Subcutaneous adipose tissue (tissue), 4 donors: ENCODE measurements around the gene GNAT2. TPM values are rescaled to one million over a fixed set of nuclear protein-coding genes. Genes with fewer than 3 reads are reported as not detected.

Experiments
- CTCF ChIP-seq: fragments of 450-650 bp; IDR thresholded peaks from one replicate; pipeline ENCODE4 v1.5.1; 2016; ENCODE audit warnings: low read depth, mild to moderate bottlenecking, control low read depth, antibody characterized with exemption, moderate library complexity
- total RNA-seq, 4 donors: library from RNA; depleted of rRNA; stranded (reverse); fragments of >200 nt; gene quantifications; one replicate each; pipeline ENCODE4 v1.1.0, GENCODE V29; 2016

The GNAT2 gene
- total RNA-seq, 4 donors from 2014 or later = not detected

- no peak for TF ChIP-seq CTCF
These were observed 5.0 kb upstream of the GNAT2 start for GRCh38 chr1:109624201-109625010.

DNA sequence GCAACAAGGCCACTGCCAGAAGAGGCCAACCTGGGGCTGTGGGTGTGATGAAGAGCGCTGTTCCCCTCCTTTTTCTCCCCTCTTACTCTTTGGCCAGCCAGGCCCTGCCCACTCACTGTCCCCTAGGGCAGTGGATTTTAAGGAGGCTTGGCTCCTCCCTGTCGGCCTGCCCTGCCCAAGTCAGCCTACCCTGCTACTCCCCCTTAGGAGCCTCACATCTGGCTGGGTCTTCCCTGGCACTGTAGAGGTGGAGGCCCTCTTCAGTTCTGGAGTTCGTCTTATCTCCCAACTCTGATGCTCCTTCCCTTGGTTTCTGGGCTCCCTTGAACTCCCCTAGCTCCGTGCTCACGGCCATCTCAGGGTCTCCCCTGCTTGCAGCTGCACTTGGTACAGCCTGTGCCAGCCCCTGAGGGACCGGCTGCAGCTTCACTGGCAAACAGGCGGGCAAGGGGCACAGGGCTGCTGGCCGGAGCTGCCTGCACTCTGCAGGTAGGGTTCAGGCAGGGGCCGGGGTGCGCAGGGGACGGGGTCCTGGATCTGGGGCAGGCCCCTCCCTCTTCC, 4.3 kb upstream of the GNAT2 start:
- TF ChIP-seq CTCF = no peak

GRCh38 chr1:109622895-109623294, 3.5 kb upstream of the GNAT2 start:
- no peak for TF ChIP-seq CTCF

- no peak for TF ChIP-seq CTCF
These were observed 2.9 kb upstream of the GNAT2 start for GRCh38 chr1:109622137-109622892.

- no peak for TF ChIP-seq CTCF
These were observed 2.1 kb upstream of the GNAT2 start for GRCh38 chr1:109621379-109622136.

DNA sequence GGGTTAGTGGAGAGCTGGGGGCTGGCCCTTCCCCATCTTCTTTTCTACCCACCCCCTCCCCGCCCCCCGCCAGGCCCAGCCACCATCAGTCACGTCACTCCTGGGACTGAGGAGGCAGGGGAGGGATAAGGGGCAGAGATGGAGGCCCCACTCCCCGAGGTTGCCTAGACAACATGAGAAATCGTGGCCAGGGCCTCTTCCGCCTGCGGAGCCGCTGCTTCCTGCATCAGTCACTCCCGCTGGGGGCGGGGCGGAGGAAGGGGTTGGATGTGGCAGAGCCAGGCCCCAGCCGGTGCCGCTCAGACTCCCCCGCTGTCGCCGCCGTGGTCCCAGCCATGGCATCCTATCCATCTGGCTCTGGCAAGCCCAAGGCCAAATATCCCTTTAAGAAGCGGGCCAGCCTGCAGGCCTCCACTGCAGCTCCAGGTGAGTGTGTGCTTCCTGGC, 1.4 kb upstream of the GNAT2 start:
- no peak for TF ChIP-seq CTCF

GRCh38 chr1:109620401-109620791, 980 bp upstream of the GNAT2 start:
- TF ChIP-seq CTCF = no peak
